CD4-positive, alpha-beta T cell treated with Interleukin-6 for 4 hours (primary cell): ENCODE results near the gene PIK3AP1.
"Not testable (repeated sequence)": the region's sequence is repeated elsewhere in the genome, so short reads cannot be mapped to it uniquely, and the experiment has no call there.

Experiments
- DNase-seq: peaks from one replicate; pipeline ENCODE4 v3.0.0-alpha.2; 2020; ENCODE audit warnings: mixed read lengths

PIK3AP1 gene

DNA sequence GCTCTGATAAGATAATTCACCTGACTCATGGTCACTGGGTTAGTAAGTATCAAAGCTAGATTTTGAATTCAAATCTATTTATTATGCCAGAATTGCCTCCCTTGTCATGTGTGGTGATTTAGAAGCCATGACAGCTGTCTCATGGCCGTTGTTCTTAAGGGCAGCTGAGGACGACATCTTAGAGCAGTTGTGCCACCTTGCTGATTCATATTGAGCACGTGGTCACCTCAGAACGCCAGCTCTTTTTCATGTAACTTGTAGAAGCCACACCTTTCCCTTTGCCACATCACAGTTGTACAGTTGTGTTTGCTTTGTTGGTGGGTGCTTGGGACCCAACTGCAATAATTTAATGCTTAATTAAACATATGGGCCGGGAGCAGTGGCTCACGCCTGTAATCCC lies 4.3 kb upstream of the PIK3AP1 start:
- DNase-seq: no peak

DNA sequence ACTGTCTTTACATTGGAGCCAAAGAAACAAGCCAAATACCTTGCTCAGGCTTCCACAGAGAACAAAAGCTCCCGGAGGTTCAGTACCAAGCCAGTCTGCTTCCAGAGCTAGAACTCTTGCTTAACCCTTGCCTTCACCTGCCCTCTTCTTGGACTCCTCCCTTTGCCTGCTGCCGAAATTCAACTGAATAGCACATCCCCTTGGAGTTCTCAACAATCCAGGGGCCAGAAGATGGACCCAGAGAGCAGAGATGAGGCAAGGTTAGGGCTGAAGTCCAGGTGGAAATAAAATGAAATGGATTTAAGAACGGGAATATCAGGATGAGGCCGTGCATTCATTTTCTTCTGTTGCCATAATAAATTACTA lies 876 bp upstream of the PIK3AP1 start:
- DNase-seq: no peak

DNA sequence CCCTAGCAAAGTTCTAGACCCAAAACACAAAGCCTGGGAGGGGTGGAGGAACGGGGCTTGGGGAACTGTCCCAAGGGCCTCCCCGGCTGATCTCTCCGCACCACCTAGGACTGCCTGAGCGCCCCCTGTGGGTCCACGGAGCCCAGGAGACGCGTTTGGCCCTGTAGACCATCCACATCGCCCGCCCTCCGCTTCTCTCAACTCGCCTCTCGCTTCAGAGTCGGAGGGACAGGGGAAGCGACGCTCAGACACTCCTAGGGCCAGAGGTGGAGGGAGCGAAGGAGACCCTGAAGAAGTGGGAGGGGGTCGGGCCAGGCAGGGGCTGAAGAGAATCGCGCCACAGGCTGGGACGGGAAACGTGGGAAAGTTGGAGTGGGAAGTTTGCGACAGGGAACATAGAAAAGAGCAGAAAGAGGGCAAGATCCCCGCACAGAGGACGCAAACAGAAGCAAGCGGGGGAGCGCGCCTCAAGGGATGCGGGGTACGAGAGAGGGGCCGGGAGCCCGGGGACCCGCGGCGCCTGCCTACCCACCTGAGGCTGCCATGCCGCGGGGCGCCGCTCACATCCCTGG lies 378 bp downstream of the PIK3AP1 start:
- peak; percentile 56 for DNase-seq

DNA sequence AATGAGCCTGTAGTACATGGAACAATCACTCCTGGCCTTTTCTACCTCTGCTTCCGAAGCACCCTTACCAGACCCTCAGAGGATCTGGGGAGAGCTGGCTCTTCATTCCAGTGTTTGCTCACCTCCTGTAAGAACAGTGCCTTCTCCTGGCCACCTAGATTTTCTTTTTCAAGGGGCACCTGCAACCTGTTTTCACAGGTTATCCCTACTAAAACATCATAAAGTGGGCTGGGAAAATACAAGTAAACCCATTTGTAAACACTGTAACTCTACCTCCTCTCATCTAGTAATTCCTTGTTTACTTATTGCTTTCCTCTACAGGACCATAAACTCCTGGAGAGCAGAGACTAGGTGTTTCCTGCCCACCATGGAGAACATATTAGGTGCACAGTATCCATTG lies 1.1 kb downstream of the PIK3AP1 start:
- DNase-seq: no peak

DNA sequence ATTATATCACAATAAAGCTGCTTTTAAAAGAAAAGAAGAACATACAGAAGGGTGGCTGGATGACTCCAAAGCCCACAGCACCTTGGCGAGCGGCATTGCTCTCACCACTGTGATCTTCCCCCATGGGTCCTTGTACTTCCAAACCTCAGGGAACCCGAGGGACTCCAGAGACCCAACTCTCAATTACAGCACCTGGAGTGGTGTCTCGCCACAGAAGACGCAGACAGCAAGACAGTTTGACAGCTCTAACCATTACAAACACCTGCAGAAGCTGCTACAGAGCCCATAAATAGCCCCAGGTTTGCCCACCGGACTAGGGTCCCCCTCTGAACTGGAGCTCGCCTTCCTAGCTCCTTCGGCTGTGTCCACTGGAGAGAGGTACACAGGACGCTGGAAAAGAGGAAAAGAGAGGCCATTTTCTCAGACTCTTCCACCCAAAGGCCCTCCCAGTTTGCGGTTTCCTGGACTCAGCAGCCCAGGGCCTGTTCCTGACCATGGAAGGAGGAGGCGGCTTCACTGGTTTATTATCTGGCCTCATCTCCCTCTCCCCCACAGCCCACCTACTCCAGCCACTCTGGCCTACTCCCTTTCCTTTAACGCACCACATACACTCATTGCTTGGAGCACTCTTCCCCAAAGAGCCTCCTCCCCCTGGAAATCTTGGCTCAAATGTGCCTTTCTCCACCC lies 1.9 kb downstream of the PIK3AP1 start:
- DNase-seq: no peak

DNA sequence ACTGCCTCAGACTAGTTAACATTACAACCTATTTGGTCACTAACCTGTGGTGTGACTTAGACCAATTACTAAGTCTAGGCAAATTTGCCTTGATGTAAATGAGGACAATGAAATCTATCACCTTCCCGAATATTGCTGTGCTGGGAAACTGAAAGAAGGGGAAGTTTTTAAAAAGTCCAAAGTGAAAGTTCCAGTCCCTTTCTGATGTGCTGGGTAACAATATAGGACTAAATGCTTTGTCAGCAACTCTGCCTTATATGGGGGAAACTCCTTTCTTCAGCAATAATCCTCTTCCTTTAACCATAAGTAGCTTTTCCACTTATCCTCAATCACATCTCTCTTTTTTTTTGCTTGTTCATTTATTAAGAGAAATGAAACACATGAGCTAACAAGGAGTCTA lies 3.9 kb downstream of the PIK3AP1 start:
- DNase-seq: no peak

DNA sequence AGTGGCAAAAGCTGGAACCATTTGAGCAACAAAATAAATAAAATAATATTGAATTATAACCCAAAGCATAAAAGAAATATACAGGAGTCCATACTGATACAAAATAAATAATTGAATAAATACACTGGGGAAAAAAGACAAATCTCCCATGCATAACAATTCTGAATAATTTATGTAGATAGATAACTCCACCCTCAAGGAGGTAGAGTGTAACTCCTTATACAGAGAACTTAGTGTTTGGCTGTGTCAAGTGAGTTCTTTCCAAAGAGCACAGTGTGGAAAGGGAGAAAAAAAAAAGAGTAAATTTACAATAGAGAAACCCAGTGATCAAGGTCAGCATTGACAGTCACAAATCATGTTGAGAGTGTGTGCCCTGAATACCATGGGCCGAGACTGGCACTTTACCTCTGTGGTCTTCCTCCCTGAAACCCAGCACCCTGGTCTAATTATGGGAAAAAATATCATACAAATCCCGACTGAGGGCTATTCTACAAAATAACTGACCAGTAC lies 5.5 kb downstream of the PIK3AP1 start:
- DNase-seq: no peak

DNA sequence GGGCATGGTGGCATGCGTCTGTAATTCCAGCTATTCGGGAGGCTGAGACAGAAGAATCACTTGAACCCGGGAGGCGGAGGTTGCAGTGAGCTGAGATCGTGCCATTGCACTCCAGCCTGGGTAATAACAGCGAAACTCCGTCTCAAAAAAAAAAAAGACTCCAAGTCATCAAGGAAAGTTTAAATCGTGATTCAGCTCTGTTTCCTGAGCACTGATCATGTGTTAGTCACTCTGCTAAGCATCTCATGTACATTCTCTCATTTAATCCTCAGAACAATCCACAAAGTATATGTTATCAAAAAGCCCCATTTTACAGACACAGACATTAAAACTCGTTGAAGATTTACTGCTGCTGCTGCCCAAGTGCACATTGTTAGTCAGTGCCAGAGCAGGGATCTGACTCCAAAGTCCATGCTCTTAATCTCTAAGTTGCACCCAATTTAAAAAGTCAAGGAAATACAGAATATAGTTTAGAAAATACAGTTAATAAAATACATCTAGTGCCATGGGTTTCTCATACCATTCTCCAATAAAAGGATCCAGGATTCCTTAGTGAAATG lies 6.2 kb downstream of the PIK3AP1 start:
- DNase-seq: no peak

DNA sequence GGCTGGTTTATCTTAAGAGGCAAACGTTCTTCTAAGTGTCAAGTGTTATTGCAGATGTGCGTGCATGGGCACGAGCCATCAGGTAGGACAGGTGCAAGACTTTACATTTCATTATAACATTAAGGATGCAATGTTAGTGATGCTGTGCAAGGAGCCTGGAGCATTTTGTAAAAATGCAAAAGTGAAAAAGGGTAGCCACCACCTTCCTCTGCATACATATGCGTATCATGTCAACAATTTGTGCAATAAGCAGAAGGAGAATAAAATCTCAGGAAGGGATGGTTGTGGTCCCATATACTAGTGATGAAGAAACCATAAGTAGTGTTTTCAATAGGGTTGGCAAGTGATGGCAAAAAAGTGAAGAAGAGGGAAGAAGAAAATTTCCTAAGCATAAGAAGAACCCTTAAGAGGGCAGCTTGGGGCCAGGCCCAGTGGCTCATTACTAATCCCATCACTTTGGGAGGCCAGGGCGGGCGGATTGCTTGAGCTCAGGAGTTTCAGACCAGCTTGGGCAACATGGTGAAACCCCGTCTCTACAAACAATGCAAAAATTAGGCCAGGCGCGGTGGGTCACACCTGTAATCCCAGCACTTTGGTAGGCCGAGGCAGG lies 7.5 kb downstream of the PIK3AP1 start:
- DNase-seq: no peak

DNA sequence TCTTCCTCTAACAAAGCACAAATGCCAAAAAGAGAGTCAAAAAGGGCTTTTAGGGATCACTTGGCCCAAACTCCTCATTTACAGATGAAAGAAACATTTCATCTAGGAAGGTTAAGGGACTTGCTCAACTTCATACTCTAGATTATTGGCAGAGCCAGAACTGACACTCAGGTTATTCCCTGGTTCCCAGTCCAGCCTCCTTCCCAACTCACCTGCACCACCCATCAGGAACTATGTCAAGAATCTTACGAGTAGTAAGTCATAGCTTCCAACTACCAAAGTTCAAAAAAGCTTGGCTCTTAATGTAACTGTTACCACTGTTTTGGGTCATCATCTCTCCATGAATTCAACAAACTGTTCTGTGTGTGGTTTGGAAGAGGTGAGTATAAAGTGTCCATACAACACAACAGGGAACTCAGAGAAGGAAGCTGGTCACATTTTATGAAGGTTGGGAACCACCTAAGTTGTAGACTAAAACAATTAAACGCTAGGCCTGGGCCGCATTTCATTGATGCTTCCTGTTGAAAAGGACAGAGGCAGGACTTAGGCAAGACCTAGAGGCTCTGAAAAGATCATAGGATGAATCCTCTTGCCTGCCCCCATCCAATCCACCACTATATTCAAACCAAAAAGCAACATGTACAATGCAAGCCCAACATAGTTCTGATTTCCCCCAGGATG lies 9.1 kb downstream of the PIK3AP1 start:
- no peak for DNase-seq

DNA sequence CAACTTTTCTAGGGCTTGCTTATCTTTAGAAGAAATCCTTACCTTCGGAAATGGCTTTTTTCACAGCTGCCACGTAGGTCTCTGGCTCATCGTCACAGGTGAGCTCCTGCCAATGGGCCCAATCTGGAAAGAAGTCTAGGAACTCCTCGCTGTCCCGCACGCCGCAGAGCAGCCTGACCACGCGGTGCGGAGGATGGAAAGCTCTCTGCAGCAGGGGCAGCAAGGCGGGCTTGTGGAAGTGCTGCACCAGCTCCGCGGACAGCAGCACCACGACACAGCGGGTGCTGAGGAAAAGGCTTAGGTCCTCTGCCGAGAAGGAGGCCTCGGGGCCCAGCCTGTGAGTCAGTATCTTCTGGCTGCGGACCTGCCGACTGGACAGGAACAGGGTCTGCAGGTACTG lies 10.8 kb downstream of the PIK3AP1 start:
- DNase-seq: no peak

DNA sequence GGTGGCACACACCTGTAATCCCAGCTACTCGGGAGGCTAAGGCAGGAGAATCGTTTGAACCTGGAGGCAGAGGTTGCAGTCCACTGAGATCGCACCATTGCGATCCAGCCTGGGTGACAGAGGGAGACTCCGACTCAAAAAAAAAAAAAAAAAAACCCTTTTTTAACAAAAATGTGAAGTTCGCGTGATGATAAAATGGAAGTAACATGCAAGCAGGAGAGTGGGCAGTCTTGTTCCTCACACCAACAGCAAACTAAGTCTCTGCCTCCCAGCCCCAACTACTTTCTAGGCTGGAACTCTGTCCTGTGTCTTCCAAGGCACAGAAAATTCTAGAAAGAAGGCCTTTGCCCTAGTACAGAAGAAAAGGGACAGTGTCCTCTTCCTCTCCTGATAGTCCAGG lies 11.3 kb downstream of the PIK3AP1 start:
- DNase-seq: no peak

DNA sequence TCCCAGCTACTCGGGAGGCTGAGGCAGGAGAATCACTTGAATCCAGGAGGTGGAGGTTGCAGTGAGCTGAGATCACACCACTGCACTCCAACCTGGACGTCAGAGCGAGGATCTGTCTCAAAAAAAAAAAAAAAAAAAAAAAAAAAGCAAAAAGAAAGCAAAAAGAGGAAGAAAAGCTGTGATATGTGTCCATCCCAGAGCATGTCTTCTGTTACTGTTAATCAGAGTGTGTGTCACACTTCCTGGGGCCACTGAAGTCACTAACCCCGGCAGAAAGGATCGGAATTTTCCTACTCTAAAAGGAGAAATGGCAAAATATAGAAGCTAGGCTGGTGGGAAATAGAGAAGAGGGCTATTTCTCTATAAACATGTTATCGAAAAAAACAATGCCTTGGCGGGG lies 11.9 kb downstream of the PIK3AP1 start:
- no peak for DNase-seq

DNA sequence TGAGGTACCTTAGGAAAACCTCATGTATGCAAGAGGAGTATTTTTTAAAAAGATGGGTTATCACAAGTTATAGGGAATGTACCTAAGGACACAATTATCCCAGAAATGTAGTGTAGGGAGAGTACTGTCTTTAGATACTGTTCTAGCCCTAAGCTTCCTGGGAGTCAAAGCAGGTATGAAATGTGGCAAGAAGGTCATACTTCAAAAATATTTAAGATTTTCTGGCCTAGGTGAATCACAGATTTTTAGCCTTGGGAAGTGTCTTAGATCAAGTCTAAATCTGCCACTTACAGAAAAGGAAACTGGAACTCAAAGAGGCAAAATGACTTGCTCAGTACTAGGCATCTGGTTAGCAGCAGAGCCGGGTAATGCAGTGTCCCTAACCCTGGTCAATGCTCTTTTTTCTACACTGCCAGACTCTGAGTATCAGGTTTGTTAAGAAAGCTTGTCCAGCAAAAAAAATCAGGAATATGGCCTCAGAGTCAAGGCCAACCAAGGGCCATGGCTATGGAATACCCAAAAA lies 13.9 kb downstream of the PIK3AP1 start:
- no peak for DNase-seq

DNA sequence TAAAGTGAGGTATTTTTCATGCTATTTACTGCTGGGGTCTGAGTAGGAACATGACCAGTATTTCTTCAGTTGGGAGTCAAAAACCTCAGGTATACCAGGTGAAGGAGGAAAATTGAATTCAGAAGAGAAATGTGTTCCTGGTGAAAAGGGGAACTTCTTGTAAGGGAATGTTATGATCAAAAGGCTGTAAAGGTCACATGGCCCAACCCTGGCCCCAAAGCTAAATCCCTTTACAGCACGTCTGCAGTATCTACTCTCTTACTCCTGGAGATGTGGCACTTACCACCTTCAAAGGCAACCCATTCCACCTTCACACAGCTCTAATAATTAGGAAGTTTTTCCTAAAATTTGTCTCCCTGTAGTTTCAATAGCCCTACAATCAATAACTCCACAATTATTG lies 15.2 kb downstream of the PIK3AP1 start:
- DNase-seq: no peak

DNA sequence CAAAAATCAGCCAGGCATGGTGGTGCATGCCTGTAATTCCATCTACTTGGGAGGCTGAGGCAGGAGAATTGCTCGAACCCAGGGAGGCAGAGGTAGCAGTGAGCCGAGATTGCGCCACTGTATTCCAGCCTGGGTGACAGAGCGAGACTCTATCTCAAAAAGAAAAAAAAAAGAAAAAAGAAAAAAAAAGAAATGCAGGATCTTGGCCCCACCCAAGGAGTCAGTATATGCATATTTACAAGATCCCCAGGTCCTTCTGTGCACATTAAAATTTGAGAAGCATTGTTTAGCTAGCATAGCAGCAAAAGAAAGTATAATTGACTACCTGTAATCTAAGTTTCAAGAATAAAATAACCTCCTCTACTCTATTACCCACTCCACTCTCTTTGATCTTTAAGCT lies 15.8 kb downstream of the PIK3AP1 start:
- DNase-seq: no peak

DNA sequence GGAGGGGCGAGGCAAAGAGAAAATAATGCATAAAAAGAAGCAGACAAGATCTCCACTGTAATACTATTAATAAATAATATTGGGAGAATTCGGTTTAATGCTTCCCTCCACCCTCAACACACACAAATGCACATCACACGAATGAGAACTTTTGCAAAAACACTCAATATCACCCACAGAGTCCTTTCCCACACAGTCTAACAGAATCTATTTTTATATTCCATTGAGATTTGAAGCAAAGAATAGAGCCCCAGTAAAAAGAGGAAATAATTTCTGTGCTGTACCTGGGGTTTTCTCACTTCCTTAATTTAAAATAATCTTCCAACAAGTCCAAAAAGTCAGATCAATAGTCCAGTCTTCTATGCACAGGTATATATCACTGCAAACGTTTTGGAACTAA lies 17.0 kb downstream of the PIK3AP1 start:
- no peak for DNase-seq

DNA sequence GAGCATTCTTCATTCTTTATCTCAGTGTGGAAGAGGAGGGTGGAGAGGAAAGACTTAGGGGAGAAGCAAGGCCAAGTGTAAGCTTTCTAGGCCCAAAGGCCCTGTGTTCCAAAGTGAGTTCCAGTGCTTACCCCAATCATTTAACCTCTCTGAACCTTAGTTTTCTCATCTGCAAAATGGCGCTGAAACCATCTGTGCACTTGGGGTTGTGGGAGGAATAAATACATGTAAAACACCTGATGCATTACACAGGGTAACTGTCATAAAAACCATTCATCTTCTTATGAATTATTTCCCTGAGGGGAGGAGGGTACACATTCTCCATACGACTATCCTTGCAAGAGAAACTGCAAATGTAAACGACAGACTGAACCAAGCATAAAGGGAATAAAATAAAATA lies 19.0 kb downstream of the PIK3AP1 start:
- no peak for DNase-seq

DNA sequence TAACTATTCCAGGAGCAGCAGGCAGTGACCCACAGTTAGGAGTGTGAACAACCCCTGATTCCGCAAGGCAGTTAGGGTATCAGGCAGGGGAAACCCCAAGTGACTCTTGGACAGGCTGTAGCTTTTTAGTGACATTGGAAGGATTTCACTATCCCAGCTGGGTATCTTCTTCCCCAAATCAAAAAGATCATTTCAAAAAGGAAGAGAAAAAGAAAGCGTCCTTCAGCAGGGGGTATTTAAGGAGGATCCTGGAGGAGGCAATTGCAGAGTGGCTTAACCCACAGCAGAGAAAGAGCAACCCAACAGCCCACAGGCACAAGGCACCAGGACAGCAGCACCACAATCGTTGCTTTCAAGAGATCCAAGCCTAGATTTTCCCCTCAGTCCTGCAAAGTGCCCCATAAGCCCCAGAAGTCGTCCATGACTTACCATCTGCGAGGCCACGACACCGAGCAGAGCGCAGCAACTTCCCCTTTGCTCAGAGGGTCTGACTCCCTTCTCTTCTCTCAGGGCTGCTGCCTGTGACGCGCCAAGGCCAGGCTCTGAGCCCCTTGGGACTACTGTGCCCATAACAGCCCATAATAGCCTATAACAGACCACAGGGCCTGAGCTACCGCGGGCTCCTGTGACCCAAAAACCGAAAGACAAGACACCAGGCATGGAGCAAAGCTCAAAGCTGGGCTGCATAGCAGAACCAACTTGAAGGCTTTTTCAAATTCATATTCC lies 19.8 kb downstream of the PIK3AP1 start:
- DNase-seq: no peak

DNA sequence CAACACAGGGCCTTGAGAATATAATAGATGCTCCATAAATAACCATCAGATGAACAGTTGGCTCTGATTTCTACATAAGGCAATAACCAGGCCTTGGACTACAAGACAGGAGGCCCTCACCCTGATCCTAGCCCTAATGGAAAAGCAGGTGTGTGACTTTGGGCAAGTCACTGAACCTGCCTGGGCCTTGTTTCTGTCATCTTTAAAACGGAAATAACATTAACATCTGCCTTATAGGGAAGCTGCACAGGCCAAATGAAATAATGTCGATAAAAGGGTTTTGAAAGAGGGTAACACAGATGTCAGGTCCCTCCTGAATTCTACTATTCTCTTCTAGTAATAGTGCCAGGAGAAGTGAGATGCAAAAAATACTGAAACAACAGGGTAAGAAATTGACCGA lies 20.7 kb downstream of the PIK3AP1 start:
- DNase-seq: no peak

DNA sequence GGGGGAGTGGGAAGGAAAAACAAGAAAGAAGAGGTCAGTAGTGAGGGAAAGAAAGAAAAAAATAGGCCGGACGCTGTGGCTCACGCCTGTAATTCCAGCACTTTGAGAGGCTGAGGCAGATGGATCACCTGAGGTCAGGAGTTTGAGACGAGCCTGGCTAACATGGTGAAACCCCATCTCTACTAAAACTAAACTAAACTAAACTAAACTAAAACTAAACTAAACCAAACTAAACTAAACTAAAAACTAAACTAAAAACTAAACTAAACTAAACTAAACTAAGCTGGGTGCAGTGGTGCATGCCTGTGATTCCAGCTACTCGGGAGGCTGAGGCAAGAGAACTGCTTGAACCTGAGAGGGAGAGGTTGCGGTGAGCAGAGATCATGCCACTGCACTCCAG lies 22.0 kb downstream of the PIK3AP1 start:
- DNase-seq: not testable (repeated sequence)

DNA sequence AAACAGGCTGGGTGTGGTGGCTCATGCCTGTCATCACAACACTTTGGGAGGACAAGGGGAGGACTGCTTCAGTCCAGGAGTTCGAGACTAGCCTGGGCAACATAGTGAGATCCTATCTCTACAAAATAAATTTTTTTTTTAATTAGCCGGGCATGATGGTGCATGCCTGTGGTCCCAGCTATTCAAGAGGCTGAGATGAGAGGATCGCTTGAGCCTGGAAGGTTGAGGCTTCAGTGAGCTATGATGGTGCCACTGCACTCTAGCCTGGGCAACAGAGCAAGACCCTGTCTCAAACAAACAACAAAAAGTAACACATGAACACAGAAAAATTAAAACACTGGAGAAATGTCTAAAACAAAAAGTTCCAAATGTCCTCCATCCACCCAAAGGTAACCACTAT lies 22.9 kb downstream of the PIK3AP1 start:
- DNase-seq: no peak
